HepG2 (cell line): ENCODE data around the gene PLPPR3. TPM values are rescaled to one million over a fixed set of nuclear protein-coding genes. Genes with fewer than 3 reads are reported as not detected.
A peak's percentile ranks its signal among the peaks of the same experiment; 100 is the strongest.

Experiments used
- ATAC-seq: fragments of 200-7000 bp; cut with Tn5 transposase; 3 replicates; pipeline ENCODE4 v1.9.1; 2020; ENCODE audit warnings: mild to moderate bottlenecking, moderate library complexity
- BruUV-seq: library from RNA; stranded (reverse); fragments of 400-500 nt; replicated peaks from 2 replicates; lab custom pipeline; 2021; lab: Mats Ljungman, UMichigan
- CTCF ChIA-PET: fragments of 300-600 bp; formaldehyde crosslinking; extraction: SDS; loops from one replicate; lab custom pipeline; 2021; ENCODE audit warnings: low total read pairs, inconsistent platforms, low intra/inter-chr PET ratio; lab: Yijun Ruan, JAX
- POLR2A ChIA-PET: fragments of 350-600 bp; sonication (Branson Sonifier 250); formaldehyde crosslinking; loops from one replicate; lab custom pipeline; 2020; ENCODE audit warnings: antibody characterized with exemption, inconsistent platforms; lab: Yijun Ruan, JAX
- DNase-seq: peaks from one replicate; pipeline ENCODE4 v3.0.0-alpha.2; 2015; ENCODE audit warnings: low spot score
- FAIRE-seq: peaks from 3 replicates; lab custom pipeline; 2011; peaks lifted over from hg19 to GRCh38; lab: Jason Lieb, UNC
- H2AFZ ChIP-seq: one replicate; pipeline ENCODE4 v1.6.1; 2011; ENCODE audit warnings: low read length, inconsistent platforms
- H3K27ac ChIP-seq: fragments of 300-600 bp; 3 replicates; pipeline ENCODE4 v1.8.0; 2011; ENCODE audit warnings: mixed run types, mild to moderate bottlenecking, mixed read lengths, low read length, inconsistent platforms; ENCODE audit not compliant: insufficient read depth; ENCODE audit errors: extremely low read length
- H3K27me3 ChIP-seq, 2 experiments: fragments of 200-600 bp in 1 of 2; 2 replicates in 1 of 2; 3 replicates in 1 of 2; pipeline versions ENCODE4 v1.6.0 to v1.8.0; 2011; ENCODE audit warnings: low read length in 2 of 2, mild to moderate bottlenecking in 2 of 2, moderate library complexity in 2 of 2, inconsistent platforms in 1 of 2; ENCODE audit not compliant: insufficient read depth in 2 of 2, control insufficient read depth in 1 of 2
- H3K36me3 ChIP-seq, 2 experiments: fragments of 200-600 bp in 1 of 2; replicated peaks in 1 of 2; 2 replicates in 1 of 2; 3 replicates in 1 of 2; pipeline versions ENCODE4 v1.5.1 to v1.8.0; 2011; ENCODE audit warnings: low read length in 2 of 2, inconsistent platforms in 1 of 2; ENCODE audit not compliant: insufficient read depth in 2 of 2, control insufficient read depth in 1 of 2
- H3K4me1 ChIP-seq: 2 replicates; pipeline ENCODE4 v1.5.1; 2012; ENCODE audit warnings: low read length, inconsistent platforms; ENCODE audit not compliant: insufficient read depth
- H3K4me2 ChIP-seq: 2 replicates; pipeline ENCODE4 v1.6.0; 2011; ENCODE audit warnings: low read depth, low read length, inconsistent platforms
- H3K4me3 ChIP-seq, 3 experiments: fragments of 200-600 bp in 1 of 3; sonication (generic), shearing (Covaris generic) in 1 of 3; replicated peaks in 1 of 3; 2 replicates each; pipeline ENCODE4 v1.5.1; 2011 to 2016; ENCODE audit warnings: low read length in 3 of 3, inconsistent platforms in 2 of 3, low read depth in 2 of 3, mild to moderate bottlenecking in 2 of 3, control low read depth in 1 of 3, mixed read lengths in 1 of 3; ENCODE audit not compliant: insufficient read depth in 1 of 3
- H3K79me2 ChIP-seq: one replicate; pipeline ENCODE4 v1.6.1; 2011; ENCODE audit warnings: low read length, inconsistent platforms; ENCODE audit not compliant: insufficient read depth
- H3K9ac ChIP-seq: 2 replicates; pipeline ENCODE4 v1.6.0; 2011; ENCODE audit warnings: mild to moderate bottlenecking, low read depth, low read length, inconsistent platforms; ENCODE audit not compliant: insufficient read depth
- H3K9me3 ChIP-seq: 2 replicates; pipeline ENCODE4 v1.5.1; 2012; ENCODE audit warnings: mild to moderate bottlenecking, low read length
- H4K20me1 ChIP-seq: 2 replicates; pipeline ENCODE4 v1.6.0; 2011; ENCODE audit warnings: inconsistent platforms, mild to moderate bottlenecking, low read length, moderate library complexity; ENCODE audit not compliant: insufficient read depth
- ETV5 ChIP-seq: IDR thresholded peaks from 2 replicates; pipeline ENCODE4 v1.6.1; 2018; ENCODE audit warnings: missing biosample characterization, missing genetic modification reagents, inconsistent platforms, borderline replicate concordance
- GABPA ChIP-seq, 2 experiments: IDR thresholded peaks; 2 replicates each; pipeline ENCODE4 v1.6.1; 2011 to 2016; ENCODE audit warnings: low read depth in 2 of 2, low read length in 1 of 2, missing biosample characterization in 1 of 2, missing genetic modification characterization in 1 of 2
- SP140L ChIP-seq: sonication (generic); formaldehyde crosslinking; IDR thresholded peaks from 2 replicates; pipeline ENCODE4 v1.4.0; 2020; ENCODE audit warnings: missing genetic modification reagents, borderline replicate concordance
- SRSF9 ChIP-seq: fragments of 200-400 bp; formaldehyde crosslinking; IDR thresholded peaks from 2 replicates; pipeline ENCODE4 v1.6.1; 2018; ENCODE audit warnings: borderline replicate concordance, mild to moderate bottlenecking, low read depth, low read length; ENCODE audit not compliant: insufficient read depth, poor library complexity, severe bottlenecking
- ZBTB7B ChIP-seq: sonication (generic); formaldehyde crosslinking; IDR thresholded peaks from 2 replicates; pipeline ENCODE4 v1.4.0; 2020; ENCODE audit warnings: missing genetic modification reagents
- ZNF121 ChIP-seq: sonication (generic); formaldehyde crosslinking; IDR thresholded peaks from 2 replicates; pipeline ENCODE4 v1.5.0; 2020; ENCODE audit warnings: mild to moderate bottlenecking, missing genetic modification reagents
- ZNF138 ChIP-seq: sonication (generic); formaldehyde crosslinking; IDR thresholded peaks from 2 replicates; pipeline ENCODE4 v1.5.0; 2020; ENCODE audit warnings: mild to moderate bottlenecking, low read depth, missing genetic modification reagents
- ZNF276 ChIP-seq: sonication (generic); formaldehyde crosslinking; IDR thresholded peaks from 2 replicates; pipeline ENCODE4 v1.4.0; 2020; ENCODE audit warnings: mild to moderate bottlenecking, low read depth, missing genetic modification reagents
- WGBS: methylation state at CpG from one replicate; pipeline ENCODE4 v1.1.6; 2017; ENCODE audit warnings: low lambda C conversion rate; 5-methylcytosine and 5-hydroxymethylcytosine counted together
- in situ Hi-C: cut with HindIII; loops from 2 replicates; pipeline ENCODE4 v1.10.0; 2017; ENCODE audit warnings: low pct_unique_long_range_greater_than_20kb; ENCODE audit not compliant: extremely low pct_ligation_motif_present
- intact Hi-C: fragments of 100-400 bp; cut with micrococcal nuclease; formaldehyde crosslinking; loops from one replicate; pipeline ENCODE4 v1.10.0; 2022; ENCODE audit not compliant: unreplicated experiment
- polyA plus RNA-seq, 8 experiments: library from polyadenylated mRNA; depleted of rRNA in 3 of 8; stranded (reverse) in 7 of 8; unstranded in 1 of 8; fragments of >200 nt; fragmentation: Illumina TruSeq in 4 of 8; extraction: Trizol in 4 of 8; gene quantifications; 2 replicates each; pipeline versions ENCODE4 v1.2.1 to v1.2.3, GENCODE V29; 2011 to 2016; ENCODE audit warnings: low read depth in 4 of 8, missing spikeins in 1 of 8, mixed read lengths in 1 of 8; ENCODE audit not compliant: insufficient read depth in 1 of 8
- total RNA-seq, 5 experiments: library from RNA; depleted of rRNA; stranded (reverse); fragments of >200 nt; fragmentation: Illumina TruSeq; extraction: Trizol; gene quantifications; 2 replicates each; pipeline ENCODE4 v1.2.3, GENCODE V29; 2016; ENCODE audit warnings: low read depth in 1 of 5
- TF ChIP-seq, protein P1 (sequence below): sonication (generic); formaldehyde crosslinking; IDR thresholded peaks from 2 replicates; pipeline ENCODE4 v1.4.0; 2020; ENCODE audit warnings: missing genetic modification reagents, mild to moderate bottlenecking, borderline replicate concordance
- TF ChIP-seq, protein P2 (sequence below): sonication (generic); formaldehyde crosslinking; IDR thresholded peaks from 2 replicates; pipeline ENCODE4 v1.5.0; 2020; ENCODE audit warnings: mild to moderate bottlenecking, missing genetic modification reagents
- TF ChIP-seq, protein P3 (sequence below): sonication (generic); formaldehyde crosslinking; IDR thresholded peaks from 2 replicates; pipeline ENCODE4 v1.5.1; 2020; ENCODE audit warnings: mild to moderate bottlenecking, missing genetic modification reagents, moderate library complexity

Gene PLPPR3
- total and polyA plus RNA-seq, 2 of the 13 experiments (the other 11 are each of a cell fraction or from before 2014, with no cell fraction given), result 0.07 to 0.16 TPM

DNA sequence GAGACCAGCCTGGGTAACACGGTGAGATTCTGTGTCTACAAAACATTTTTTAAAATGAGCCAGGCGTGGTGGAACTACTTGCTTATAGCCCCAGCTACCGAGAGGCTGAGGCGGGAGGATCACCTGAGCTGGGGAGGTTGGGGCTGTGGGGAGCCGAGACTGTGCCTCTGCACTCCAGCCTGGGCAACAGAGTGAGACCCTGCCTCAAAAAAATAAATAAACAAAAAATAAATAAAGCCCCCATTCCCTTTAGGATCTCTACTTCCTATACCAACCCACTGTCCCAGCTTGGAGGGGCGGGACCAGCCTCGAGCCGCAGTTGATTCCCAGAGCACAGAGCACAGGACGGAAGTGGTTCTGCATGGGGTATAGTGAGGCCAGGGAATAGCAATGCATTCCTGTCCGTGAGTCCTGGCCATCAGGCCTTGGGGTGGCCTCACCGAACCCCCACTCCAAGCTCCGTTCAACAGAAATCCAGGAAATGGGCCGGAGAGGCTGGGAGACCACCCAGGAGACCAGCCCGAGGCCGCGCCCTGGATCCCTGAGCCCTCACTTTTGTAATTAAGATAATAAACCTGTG is 29.4 kb downstream of the PLPPR3 start:
- peak overlapping the region in 1 of 3 experiments; percentile 38; a peak in 1 of 6 replicates for H3K4me3 ChIP-seq
- no peak overlapping the region for H2AFZ ChIP-seq
- POLR2A ChIA-PET, result interaction anchor here (1.1 kb wide), 1 partner anchor 9 kb away, joined by 4 read pairs; no protein-coding TSS in a partner anchor
- FAIRE-seq (no peak), ATAC-seq (no peak), DNase-seq (no peak)
- no peak overlapping the region for H3K27ac ChIP-seq
- intact Hi-C loops, result no loop called here
- no peaks in the 10 kb centered on the region for H3K9me3 ChIP-seq
- peaks cover 77% of the 10 kb centered on the region for H3K4me1 ChIP-seq
- no peaks in the 10 kb centered on the region for H3K27me3 ChIP-seq
- in situ Hi-C loops, result no loop called here
- peak overlapping the region; percentile 10; the same call in 1 of the 2 replicates for H3K9ac ChIP-seq
- BruUV-seq, result no TSS peak
- no peaks in the 10 kb centered on the region for H3K79me2 ChIP-seq
- peak overlapping the region; percentile 43 for H3K4me2 ChIP-seq
- H3K36me3 ChIP-seq, result no peaks in the 10 kb centered on the region
- no peaks in the 10 kb centered on the region for H4K20me1 ChIP-seq
- no peak for TF ChIP-seq GABPA (IDR thresholded peaks at IDR 0.05; ENCODE audit: low read depth, low read length)
- TF ChIP-seq GABPA (CRISPR knock-in tag; IDR thresholded peaks at IDR 0.05; ENCODE audit: low read depth), result peak; percentile 32; the same call in 1 of the 2 replicates
- TF ChIP-seq, protein P1, sequence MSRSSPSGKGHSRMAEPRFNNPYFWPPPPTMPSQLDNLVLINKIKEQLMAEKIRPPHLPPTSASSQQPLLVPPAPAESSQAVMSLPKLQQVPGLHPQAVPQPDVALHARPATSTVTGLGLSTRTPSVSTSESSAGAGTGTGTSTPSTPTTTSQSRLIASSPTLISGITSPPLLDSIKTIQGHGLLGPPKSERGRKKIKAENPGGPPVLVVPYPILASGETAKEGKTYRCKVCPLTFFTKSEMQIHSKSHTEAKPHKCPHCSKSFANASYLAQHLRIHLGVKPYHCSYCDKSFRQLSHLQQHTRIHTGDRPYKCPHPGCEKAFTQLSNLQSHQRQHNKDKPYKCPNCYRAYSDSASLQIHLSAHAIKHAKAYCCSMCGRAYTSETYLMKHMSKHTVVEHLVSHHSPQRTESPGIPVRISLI (CRISPR knock-in tag), result no peak
- TF ChIP-seq SP140L (CRISPR knock-in tag), result no peak
- peak; percentile 21; the same call in 1 of the 2 replicates for TF ChIP-seq ETV5 (CRISPR knock-in tag)
- TF ChIP-seq ZNF276 (CRISPR knock-in tag), result no peak
- TF ChIP-seq ZBTB7B, result 0 out of 2 replicates have a peak, but pooled peaks have one; percentile 24
- no peak for TF ChIP-seq SRSF9
- TF ChIP-seq, protein P2, sequence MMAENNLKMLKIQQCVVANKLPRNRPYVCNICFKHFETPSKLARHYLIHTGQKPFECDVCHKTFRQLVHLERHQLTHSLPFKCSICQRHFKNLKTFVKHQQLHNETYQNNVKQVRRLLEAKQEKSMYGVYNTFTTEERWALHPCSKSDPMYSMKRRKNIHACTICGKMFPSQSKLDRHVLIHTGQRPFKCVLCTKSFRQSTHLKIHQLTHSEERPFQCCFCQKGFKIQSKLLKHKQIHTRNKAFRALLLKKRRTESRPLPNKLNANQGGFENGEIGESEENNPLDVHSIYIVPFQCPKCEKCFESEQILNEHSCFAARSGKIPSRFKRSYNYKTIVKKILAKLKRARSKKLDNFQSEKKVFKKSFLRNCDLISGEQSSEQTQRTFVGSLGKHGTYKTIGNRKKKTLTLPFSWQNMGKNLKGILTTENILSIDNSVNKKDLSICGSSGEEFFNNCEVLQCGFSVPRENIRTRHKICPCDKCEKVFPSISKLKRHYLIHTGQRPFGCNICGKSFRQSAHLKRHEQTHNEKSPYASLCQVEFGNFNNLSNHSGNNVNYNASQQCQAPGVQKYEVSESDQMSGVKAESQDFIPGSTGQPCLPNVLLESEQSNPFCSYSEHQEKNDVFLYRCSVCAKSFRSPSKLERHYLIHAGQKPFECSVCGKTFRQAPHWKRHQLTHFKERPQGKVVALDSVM (CRISPR knock-in tag), result peak; percentile 15; the same call in 1 of the 2 replicates
- TF ChIP-seq, protein P3, sequence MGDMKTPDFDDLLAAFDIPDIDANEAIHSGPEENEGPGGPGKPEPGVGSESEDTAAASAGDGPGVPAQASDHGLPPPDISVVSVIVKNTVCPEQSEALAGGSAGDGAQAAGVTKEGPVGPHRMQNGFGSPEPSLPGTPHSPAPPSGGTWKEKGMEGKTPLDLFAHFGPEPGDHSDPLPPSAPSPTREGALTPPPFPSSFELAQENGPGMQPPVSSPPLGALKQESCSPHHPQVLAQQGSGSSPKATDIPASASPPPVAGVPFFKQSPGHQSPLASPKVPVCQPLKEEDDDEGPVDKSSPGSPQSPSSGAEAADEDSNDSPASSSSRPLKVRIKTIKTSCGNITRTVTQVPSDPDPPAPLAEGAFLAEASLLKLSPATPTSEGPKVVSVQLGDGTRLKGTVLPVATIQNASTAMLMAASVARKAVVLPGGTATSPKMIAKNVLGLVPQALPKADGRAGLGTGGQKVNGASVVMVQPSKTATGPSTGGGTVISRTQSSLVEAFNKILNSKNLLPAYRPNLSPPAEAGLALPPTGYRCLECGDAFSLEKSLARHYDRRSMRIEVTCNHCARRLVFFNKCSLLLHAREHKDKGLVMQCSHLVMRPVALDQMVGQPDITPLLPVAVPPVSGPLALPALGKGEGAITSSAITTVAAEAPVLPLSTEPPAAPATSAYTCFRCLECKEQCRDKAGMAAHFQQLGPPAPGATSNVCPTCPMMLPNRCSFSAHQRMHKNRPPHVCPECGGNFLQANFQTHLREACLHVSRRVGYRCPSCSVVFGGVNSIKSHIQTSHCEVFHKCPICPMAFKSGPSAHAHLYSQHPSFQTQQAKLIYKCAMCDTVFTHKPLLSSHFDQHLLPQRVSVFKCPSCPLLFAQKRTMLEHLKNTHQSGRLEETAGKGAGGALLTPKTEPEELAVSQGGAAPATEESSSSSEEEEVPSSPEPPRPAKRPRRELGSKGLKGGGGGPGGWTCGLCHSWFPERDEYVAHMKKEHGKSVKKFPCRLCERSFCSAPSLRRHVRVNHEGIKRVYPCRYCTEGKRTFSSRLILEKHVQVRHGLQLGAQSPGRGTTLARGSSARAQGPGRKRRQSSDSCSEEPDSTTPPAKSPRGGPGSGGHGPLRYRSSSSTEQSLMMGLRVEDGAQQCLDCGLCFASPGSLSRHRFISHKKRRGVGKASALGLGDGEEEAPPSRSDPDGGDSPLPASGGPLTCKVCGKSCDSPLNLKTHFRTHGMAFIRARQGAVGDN (CRISPR knock-in tag), result peak; percentile 36
- no peak for TF ChIP-seq ZNF138 (CRISPR knock-in tag)
- 0 out of 2 replicates have a peak, but pooled peaks have one; percentile 31 for TF ChIP-seq ZNF121 (CRISPR knock-in tag)
- CTCF ChIA-PET, result no interaction called here
- whole genome bisulfite sequencing, result 36% methylated on average over 9 of the region's 16 CpGs
